SH-SY5Y (cell line): ENCODE measurements around the gene CDC20.

Source experiments
- GATA2 ChIP-seq: IDR thresholded peaks from 2 replicates; pipeline ENCODE4 v1.6.1; 2011; ENCODE audit warnings: mild to moderate bottlenecking, low read depth, low read length
- GATA3 ChIP-seq: IDR thresholded peaks from 2 replicates; pipeline ENCODE4 v1.6.1; 2011; ENCODE audit warnings: low read depth, mild to moderate bottlenecking, low read length, moderate library complexity

DNA sequence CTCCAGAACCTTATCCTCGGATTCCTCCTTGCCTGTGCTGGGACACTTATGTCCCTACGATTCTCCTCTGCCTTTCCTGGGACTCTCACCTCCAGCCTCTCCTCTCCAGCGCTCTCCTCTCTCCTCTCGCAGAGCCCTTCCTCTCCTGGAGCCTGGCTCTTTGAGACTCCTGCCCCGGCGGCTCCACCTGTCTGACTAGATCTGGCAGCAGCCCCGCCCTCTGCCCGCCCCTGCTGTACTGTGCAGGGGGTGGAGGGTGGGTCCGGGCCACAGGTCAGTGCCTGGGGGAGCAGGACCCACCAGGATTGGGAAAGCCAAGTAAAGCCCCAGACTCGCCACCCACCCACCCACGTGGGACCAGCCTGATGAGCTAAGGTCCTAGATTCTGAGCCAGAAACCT, 7.4 kb downstream of the CDC20 start:
- TF ChIP-seq GATA2, result no peak
- no peak for TF ChIP-seq GATA3
